SU-DHL-6 (cell line): ENCODE measurements around the gene GKN1.
A peak's percentile ranks its signal among the peaks of the same experiment; 100 is the strongest.

ENCODE experiments used
- CTCF ChIP-seq: fragments of 200-600 bp; sonication (generic); IDR thresholded peaks from one replicate; pipeline ENCODE4 v1.5.1; 2017; ENCODE audit warnings: antibody characterized with exemption, mild to moderate bottlenecking, low read length, moderate library complexity; ENCODE audit not compliant: insufficient read depth, poor library complexity, severe bottlenecking
- EZH2phosphoT487 ChIP-seq: fragments of 200-600 bp; sonication (generic), shearing (Covaris generic); conservative IDR thresholded peaks from 2 replicates; pipeline ENCODE4 v1.6.1; 2018; ENCODE audit warnings: mild to moderate bottlenecking, antibody characterized with exemption, low read length, moderate library complexity, mixed read lengths

- no peak for TF ChIP-seq EZH2phosphoT487
- peak; percentile 60 for TF ChIP-seq CTCF
Measured at GRCh38 chr2:68925295-68925896, 49.0 kb upstream of the GKN1 start.
